MG63 (cell line): ENCODE data around the gene C10orf105. TPM values are rescaled to one million over a fixed set of nuclear protein-coding genes. Genes with fewer than 3 reads are reported as not detected.

Experiments
- DNase-seq: peaks from one replicate; pipeline ENCODE4 v3.0.0-alpha.2; 2020
- H3K27me3 ChIP-seq: fragments of 250-450 bp; sonication (Bioruptor Pico); 2 replicates; pipeline ENCODE4 v1.5.1; 2020; ENCODE audit warnings: mild to moderate bottlenecking, moderate library complexity
- H3K36me3 ChIP-seq: fragments of 250-450 bp; sonication (Bioruptor Pico); 2 replicates; pipeline ENCODE4 v1.5.1; 2020; ENCODE audit warnings: mild to moderate bottlenecking, moderate library complexity
- H3K4me3 ChIP-seq: fragments of 250-450 bp; sonication (Bioruptor Pico); 2 replicates; pipeline ENCODE4 v1.5.1; 2020; ENCODE audit warnings: mild to moderate bottlenecking, moderate library complexity
- H3K9me3 ChIP-seq: fragments of 250-450 bp; sonication (Bioruptor Pico); 2 replicates; pipeline ENCODE4 v1.5.1; 2020; ENCODE audit warnings: mild to moderate bottlenecking, moderate library complexity
- total RNA-seq: library from RNA; depleted of rRNA; stranded (reverse); fragments of >200 nt; shearing (Covaris generic); gene quantifications from 2 replicates; pipeline ENCODE4 v1.2.3, GENCODE V29; 2014; ENCODE audit warnings: low replicate concordance; rRNA removed

C10orf105 gene
- not detected in 2 replicates for total RNA-seq

GRCh38 chr10:71719464-71720201 lies at the start of gene C10orf105:
C10orf105 (minus strand) TSS chr10:71719778; CDS start chr10:71716337, 3,441 bp downstream.
- no peaks in the 10 kb centered on the region for H3K27me3 ChIP-seq
- H3K4me3 ChIP-seq, result no peak within 1 kb of the TSS
- no peaks in the 10 kb centered on the region for H3K9me3 ChIP-seq
- H3K36me3 ChIP-seq, result no peaks in the 10 kb centered on the region
- no peak for DNase-seq

GRCh38 chr10:71767420-71768035 lies 48.0 kb upstream of the C10orf105 start:
- H3K9me3 ChIP-seq, result no peaks in the 10 kb centered on the region
- peak; percentile 86 for DNase-seq
- H3K27me3 ChIP-seq, result no peaks in the 10 kb centered on the region
- no peak overlapping the region for H3K4me3 ChIP-seq
- peaks cover 19% of the 10 kb centered on the region for H3K36me3 ChIP-seq

- Histone ChIP-seq H3K27me3 (no peaks in the 10 kb centered on the region), H3K36me3 (peaks cover 19% of the 10 kb centered on the region), H3K4me3 (no peak overlapping the region), H3K9me3 (no peaks in the 10 kb centered on the region)
- DNase-seq, result peak; percentile 97
Measured at GRCh38 chr10:71766717-71767419, 47.3 kb upstream of the C10orf105 start.

GRCh38 chr10:71765906-71766716 lies 46.5 kb upstream of the C10orf105 start:
- DNase-seq, result no peak
- Histone ChIP-seq H3K27me3 (no peaks in the 10 kb centered on the region), H3K9me3 (no peaks in the 10 kb centered on the region), H3K4me3 (no peak overlapping the region), H3K36me3 (peaks cover 22% of the 10 kb centered on the region)

- Histone ChIP-seq H3K27me3 (no peaks in the 10 kb centered on the region), H3K36me3 (peaks cover 30% of the 10 kb centered on the region), H3K4me3 (no peak overlapping the region), H3K9me3 (no peaks in the 10 kb centered on the region)
- DNase-seq, result peak; percentile 96
Measured at GRCh38 chr10:71765176-71765904, 45.8 kb upstream of the C10orf105 start.

- no peak overlapping the region for H3K4me3 ChIP-seq
- H3K9me3 ChIP-seq, result no peaks in the 10 kb centered on the region
- H3K27me3 ChIP-seq, result no peaks in the 10 kb centered on the region
- peaks cover 36% of the 10 kb centered on the region for H3K36me3 ChIP-seq
- no peak for DNase-seq
Measured at GRCh38 chr10:71763352-71764127, 44.0 kb upstream of the C10orf105 start.

GRCh38 chr10:71762324-71762723 lies 42.7 kb upstream of the C10orf105 start:
- Histone ChIP-seq H3K4me3 (no peak overlapping the region), H3K9me3 (no peaks in the 10 kb centered on the region), H3K36me3 (peaks cover 45% of the 10 kb centered on the region), H3K27me3 (no peaks in the 10 kb centered on the region)
- no peak for DNase-seq

- Histone ChIP-seq H3K27me3 (no peaks in the 10 kb centered on the region), H3K36me3 (peaks cover 45% of the 10 kb centered on the region), H3K9me3 (no peaks in the 10 kb centered on the region), H3K4me3 (no peak overlapping the region)
- DNase-seq, result no peak
Measured at GRCh38 chr10:71761541-71762113, 42.0 kb upstream of the C10orf105 start.

GRCh38 chr10:71761105-71761511 lies 41.5 kb upstream of the C10orf105 start:
- Histone ChIP-seq H3K27me3 (no peaks in the 10 kb centered on the region), H3K9me3 (no peaks in the 10 kb centered on the region), H3K4me3 (no peak overlapping the region), H3K36me3 (peaks cover 42% of the 10 kb centered on the region)
- DNase-seq, result no peak

- H3K4me3 ChIP-seq, result no peak overlapping the region
- peak; percentile 91 for DNase-seq
- H3K9me3 ChIP-seq, result no peaks in the 10 kb centered on the region
Measured at GRCh38 chr10:71757399-71757922, 37.9 kb upstream of the C10orf105 start.

GRCh38 chr10:71756311-71757191 lies 37.0 kb upstream of the C10orf105 start:
- Histone ChIP-seq H3K4me3 (no peak overlapping the region), H3K27me3 (no peaks in the 10 kb centered on the region), H3K36me3 (peaks cover 34% of the 10 kb centered on the region), H3K9me3 (no peaks in the 10 kb centered on the region)
- no peak for DNase-seq

More at GRCh38 chr10:71757399-71757922, 37.9 kb upstream of the C10orf105 start:
- Histone ChIP-seq H3K27me3 (no peaks in the 10 kb centered on the region), H3K36me3 (peaks cover 34% of the 10 kb centered on the region)

GRCh38 chr10:71755179-71755879 lies 35.8 kb upstream of the C10orf105 start:
- no peak for DNase-seq
- peaks cover 26% of the 10 kb centered on the region for H3K36me3 ChIP-seq
- no peaks in the 10 kb centered on the region for H3K9me3 ChIP-seq
- no peak overlapping the region for H3K4me3 ChIP-seq
- H3K27me3 ChIP-seq, result no peaks in the 10 kb centered on the region

GRCh38 chr10:71754562-71754961 lies 35.0 kb upstream of the C10orf105 start:
- Histone ChIP-seq H3K9me3 (no peaks in the 10 kb centered on the region), H3K27me3 (no peaks in the 10 kb centered on the region), H3K4me3 (no peak overlapping the region), H3K36me3 (peaks cover 27% of the 10 kb centered on the region)
- no peak for DNase-seq
